Breast epithelium (tissue), 4 donors: ENCODE results near the gene SPCS1. TPM values are rescaled to one million over a fixed set of nuclear protein-coding genes. Genes with fewer than 3 reads are reported as not detected.

Source experiments
- DNase-seq, 2 donors: peaks; one replicate each; pipeline ENCODE4 v3.0.0-alpha.2; 2019; ENCODE audit warnings: low spot score in 2 of 2
- H3K27ac ChIP-seq, 2 donors: fragments of 200-600 bp; sonication (generic) in 1 of 2; one replicate each; pipeline ENCODE4 v1.5.1; 2016 to 2019; ENCODE audit warnings: mild to moderate bottlenecking in 1 of 2
- H3K27me3 ChIP-seq, 2 donors: fragments of 200-600 bp; sonication (generic) in 1 of 2; one replicate each; pipeline versions ENCODE4 v1.5.1 to v1.6.0; 2017 to 2019; ENCODE audit warnings: control low read depth in 1 of 2, mild to moderate bottlenecking in 1 of 2
- H3K36me3 ChIP-seq: fragments of 200-600 bp; one replicate; pipeline ENCODE4 v1.5.1; 2019
- H3K4me1 ChIP-seq, 2 donors: fragments of 200-600 bp; sonication (generic); one replicate each; pipeline ENCODE4 v1.5.1; 2016 to 2019; ENCODE audit warnings: control low read depth in 1 of 2
- H3K4me3 ChIP-seq, 3 donors: fragments of 200-600 bp; sonication (generic); 1 replicate in 2 of 3; 2 replicates in 1 of 3; pipeline ENCODE4 v1.5.1; 2016 to 2019; ENCODE audit warnings: mild to moderate bottlenecking in 3 of 3, moderate library complexity in 2 of 3
- H3K9me3 ChIP-seq, 2 donors: fragments of 200-600 bp; sonication (generic) in 1 of 2; one replicate each; pipeline ENCODE4 v1.5.1; 2016 to 2019; ENCODE audit warnings: control low read depth in 1 of 2
- CTCF ChIP-seq, 3 donors: fragments of 450-650 bp; IDR thresholded peaks; one replicate each; pipeline ENCODE4 v1.5.1; 2016 to 2017; ENCODE audit warnings: antibody characterized with exemption in 3 of 3, mild to moderate bottlenecking in 3 of 3, moderate library complexity in 3 of 3
- POLR2A ChIP-seq: fragments of 450-650 bp; IDR thresholded peaks from one replicate; pipeline ENCODE4 v1.6.1; 2016; ENCODE audit warnings: antibody characterized with exemption, mild to moderate bottlenecking, moderate library complexity
- POLR2AphosphoS5 ChIP-seq, 3 donors: sonication (generic); formaldehyde crosslinking; IDR thresholded peaks; one replicate each; pipeline ENCODE4 v1.6.1; 2017; ENCODE audit warnings: antibody characterized with exemption in 3 of 3
- intact Hi-C: fragments of 100-400 bp; cut with DNase I; formaldehyde crosslinking; loops from one replicate; pipeline ENCODE4 v1.15.1; 2023; ENCODE audit warnings: low total_unique reads
- total RNA-seq, 3 donors: library from RNA; depleted of rRNA; stranded (reverse); fragments of >200 nt; gene quantifications; one replicate each; pipeline ENCODE4 v1.1.0, GENCODE V29; 2016

SPCS1 gene
- total RNA-seq, 3 donors from 2014 or later = 77.1 to 90.2 (median 86.5) TPM

GRCh38 chr3:52712291-52713212 is 6.6 kb downstream of the SPCS1 start:
- TF ChIP-seq POLR2AphosphoS5 (IDR thresholded peaks at IDR 0.05) (no peak), POLR2A (no peak), CTCF (IDR thresholded peaks at IDR 0.05) (no peak)
- no peak overlapping the region for H3K4me3 ChIP-seq
- no peak for DNase-seq
- no peak overlapping the region for H3K27ac ChIP-seq
- H3K36me3 ChIP-seq = no peaks in the 10 kb centered on the region
- no peaks in the 10 kb centered on the region for H3K27me3 ChIP-seq
- no peaks in the 10 kb centered on the region for H3K9me3 ChIP-seq
- H3K4me1 ChIP-seq = peaks cover 0 to 5% of the 10 kb centered on the region in 2 donors
- intact Hi-C loops = no loop called here

GRCh38 chr3:52714335-52715302 is 8.7 kb downstream of the SPCS1 start:
- TF ChIP-seq POLR2A = no peak
- TF ChIP-seq CTCF (IDR thresholded peaks at IDR 0.05) = no peak
- no peak for TF ChIP-seq POLR2AphosphoS5 (IDR thresholded peaks at IDR 0.05)
- no peak for DNase-seq
- no peaks in the 10 kb centered on the region for H3K4me1 ChIP-seq
- H3K4me3 ChIP-seq = no peak overlapping the region
- H3K27me3 ChIP-seq = no peaks in the 10 kb centered on the region
- intact Hi-C loops = no loop called here
- H3K27ac ChIP-seq = no peak overlapping the region
- H3K9me3 ChIP-seq = no peaks in the 10 kb centered on the region
- no peaks in the 10 kb centered on the region for H3K36me3 ChIP-seq

GRCh38 chr3:52715714-52716305 is 9.9 kb downstream of the SPCS1 start:
- intact Hi-C loops = no loop called here
- TF ChIP-seq POLR2AphosphoS5 (IDR thresholded peaks at IDR 0.05) (no peak), POLR2A (no peak), CTCF (IDR thresholded peaks at IDR 0.05) (no peak)
- H3K27ac ChIP-seq = no peak overlapping the region
- H3K4me3 ChIP-seq = no peak overlapping the region
- no peaks in the 10 kb centered on the region for H3K36me3 ChIP-seq
- H3K27me3 ChIP-seq = no peaks in the 10 kb centered on the region
- peaks cover 0 to 4% of the 10 kb centered on the region in 2 donors for H3K9me3 ChIP-seq
- DNase-seq = no peak
- no peaks in the 10 kb centered on the region for H3K4me1 ChIP-seq

GRCh38 chr3:52719618-52720017 is 13.7 kb downstream of the SPCS1 start:
- Histone ChIP-seq H3K4me1 (no peaks in the 10 kb centered on the region), H3K9me3 (peaks cover 0 to 4% of the 10 kb centered on the region in 2 donors), H3K27me3 (no peaks in the 10 kb centered on the region), H3K36me3 (no peaks in the 10 kb centered on the region), H3K4me3 (no peak overlapping the region), H3K27ac (no peak overlapping the region)
- DNase-seq = no peak
- TF ChIP-seq POLR2AphosphoS5 (IDR thresholded peaks at IDR 0.05) (no peak), CTCF (IDR thresholded peaks at IDR 0.05) (no peak), POLR2A (no peak)
- intact Hi-C loops = no loop called here
